ENCODE results near the gene SLC16A13.
"Not testable (repeated sequence)": the region's sequence is repeated elsewhere in the genome, so short reads cannot be mapped to it uniquely, and the experiment has no call there.

Gene SLC16A13

GRCh38 chr17:7029096-7029495 lies 6.7 kb upstream of the SLC16A13 start:
- DNase-seq (ENCODE audit: low read depth in 2 of 2, low spot score in 1 of 2), result no peak

GRCh38 chr17:7029659-7030058 lies 6.2 kb upstream of the SLC16A13 start:
- no peak for DNase-seq (ENCODE audit: low read depth in 2 of 2, low spot score in 1 of 2)

DNA sequence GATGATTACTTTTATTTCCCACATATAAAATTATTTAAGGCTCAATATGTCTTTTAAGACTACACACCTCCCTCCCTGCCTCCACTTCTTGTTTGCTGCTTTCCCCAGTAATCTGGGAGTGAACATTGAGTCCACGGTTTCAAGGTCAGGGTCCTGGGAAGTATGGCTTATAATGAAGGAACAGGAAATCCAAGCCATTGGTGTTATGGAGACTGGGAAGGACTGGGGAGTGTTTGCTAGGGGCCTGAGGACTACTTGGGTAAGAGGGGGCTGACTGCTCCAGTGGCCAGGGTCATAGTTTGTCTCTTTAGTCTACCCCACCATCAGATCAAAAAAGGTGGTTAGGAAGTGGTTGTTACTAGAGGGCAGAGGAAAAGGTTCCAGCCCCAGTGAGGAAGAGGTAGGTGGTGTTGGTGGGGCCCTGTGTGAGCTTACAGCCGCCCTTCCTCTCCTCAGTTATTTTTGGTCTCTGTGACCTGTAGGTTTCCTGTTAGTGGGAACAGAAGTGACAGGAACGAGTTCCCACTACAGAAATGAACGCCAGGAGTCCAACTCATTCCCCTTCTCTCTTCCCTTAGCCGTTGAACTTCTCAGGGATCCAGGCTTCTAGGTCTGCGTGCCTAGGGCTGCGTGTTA lies 742 bp upstream of the SLC16A13 start:
- no peak for DNase-seq (ENCODE audit: low read depth in 2 of 2, low spot score in 1 of 2)

DNA sequence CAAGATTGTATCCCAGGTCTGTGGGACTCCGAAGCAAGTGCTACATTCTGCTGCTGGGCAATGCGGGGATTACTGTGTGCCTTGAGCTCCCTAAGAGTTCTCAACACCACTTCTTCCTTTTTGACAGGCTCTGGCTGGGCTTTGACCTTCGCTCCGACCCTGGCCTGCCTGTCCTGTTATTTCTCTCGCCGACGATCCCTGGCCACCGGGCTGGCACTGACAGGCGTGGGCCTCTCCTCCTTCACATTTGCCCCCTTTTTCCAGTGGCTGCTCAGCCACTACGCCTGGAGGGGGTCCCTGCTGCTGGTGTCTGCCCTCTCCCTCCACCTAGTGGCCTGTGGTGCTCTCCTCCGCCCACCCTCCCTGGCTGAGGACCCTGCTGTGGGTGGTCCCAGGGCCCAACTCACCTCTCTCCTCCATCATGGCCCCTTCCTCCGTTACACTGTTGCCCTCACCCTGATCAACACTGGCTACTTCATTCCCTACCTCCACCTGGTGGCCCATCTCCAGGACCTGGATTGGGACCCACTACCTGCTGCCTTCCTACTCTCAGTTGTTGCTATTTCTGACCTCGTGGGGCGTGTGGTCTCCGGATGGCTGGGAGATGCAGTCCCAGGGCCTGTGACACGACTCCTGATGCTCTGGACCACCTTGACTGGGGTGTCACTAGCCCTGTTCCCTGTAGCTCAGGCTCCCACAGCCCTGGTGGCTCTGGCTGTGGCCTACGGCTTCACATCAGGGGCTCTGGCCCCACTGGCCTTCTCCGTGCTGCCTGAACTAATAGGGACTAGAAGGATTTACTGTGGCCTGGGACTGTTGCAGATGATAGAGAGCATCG lies 2.4 kb downstream of the SLC16A13 start:
- no peak for DNase-seq (ENCODE audit: low read depth in 2 of 2, low spot score in 1 of 2)

GRCh38 chr17:7039832-7040231 lies 4.0 kb downstream of the SLC16A13 start:
- DNase-seq (ENCODE audit: low read depth in 2 of 2, low spot score in 1 of 2), result no peak

- no peak for DNase-seq (ENCODE audit: low read depth in 2 of 2, low spot score in 1 of 2)
These were observed 6.0 kb downstream of the SLC16A13 start for GRCh38 chr17:7041607-7042500.

DNA sequence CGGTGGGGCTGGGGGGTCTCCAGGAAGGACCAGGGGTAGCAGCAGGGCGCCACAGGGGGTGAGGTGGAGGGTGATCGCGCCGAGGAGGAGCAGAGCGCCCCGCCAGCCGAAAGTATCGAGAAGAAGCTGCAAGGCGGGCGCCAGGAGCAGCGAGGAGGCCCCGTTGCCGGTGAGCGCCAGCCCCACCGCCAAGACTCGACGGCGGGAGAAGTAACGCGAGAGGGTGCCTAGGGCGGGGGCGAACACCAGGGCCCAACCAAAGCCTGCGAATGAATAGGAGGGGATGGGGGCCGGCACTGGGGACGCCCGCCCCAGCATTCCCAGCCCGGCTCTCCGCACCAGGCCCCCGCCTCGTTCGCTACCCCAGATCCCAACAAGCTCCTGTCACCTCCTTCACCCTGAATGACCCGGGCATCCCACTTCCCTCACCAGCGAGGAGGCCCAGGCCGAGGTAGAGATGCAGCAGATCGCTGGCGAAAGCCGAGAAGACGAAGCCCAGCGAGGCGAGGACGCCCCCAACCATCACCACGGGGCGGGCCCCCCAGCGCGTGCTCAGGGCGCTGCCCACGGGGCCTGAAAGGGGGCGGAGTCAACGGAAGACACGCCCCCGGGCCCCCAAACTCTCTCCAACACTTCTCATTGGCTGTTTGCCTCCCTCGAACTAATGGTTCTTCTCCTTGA lies 6.8 kb downstream of the SLC16A13 start:
- DNase-seq (ENCODE audit: low read depth in 2 of 2, low spot score in 1 of 2), result no peak

DNA sequence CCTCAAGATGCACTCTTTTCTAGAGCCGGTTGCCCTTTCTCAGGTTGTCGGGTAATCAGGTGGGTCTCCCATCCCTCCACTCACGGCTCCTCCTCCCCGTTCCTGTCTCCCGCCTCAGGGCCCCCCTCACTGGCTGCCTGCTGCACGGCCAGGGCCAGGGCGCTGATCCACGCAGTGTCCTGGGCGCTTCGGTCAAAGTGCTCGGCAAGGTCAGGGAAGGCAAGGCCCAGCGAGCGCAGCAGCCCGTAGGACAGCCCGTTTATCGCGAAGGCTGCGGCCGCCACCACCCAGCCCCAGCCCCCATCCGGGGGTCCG lies 7.3 kb downstream of the SLC16A13 start:
- no peak for DNase-seq (ENCODE audit: low read depth in 2 of 2, low spot score in 1 of 2)

- DNase-seq (ENCODE audit: low read depth in 2 of 2, low spot score in 1 of 2), result no peak
These were observed 7.8 kb downstream of the SLC16A13 start, which contains the start of gene SLC16A11 for GRCh38 chr17:7043497-7044198. Gene SLC16A11 (minus strand): TSS chr17:7044092. CDS start chr17:7043513, 579 bp downstream.

DNA sequence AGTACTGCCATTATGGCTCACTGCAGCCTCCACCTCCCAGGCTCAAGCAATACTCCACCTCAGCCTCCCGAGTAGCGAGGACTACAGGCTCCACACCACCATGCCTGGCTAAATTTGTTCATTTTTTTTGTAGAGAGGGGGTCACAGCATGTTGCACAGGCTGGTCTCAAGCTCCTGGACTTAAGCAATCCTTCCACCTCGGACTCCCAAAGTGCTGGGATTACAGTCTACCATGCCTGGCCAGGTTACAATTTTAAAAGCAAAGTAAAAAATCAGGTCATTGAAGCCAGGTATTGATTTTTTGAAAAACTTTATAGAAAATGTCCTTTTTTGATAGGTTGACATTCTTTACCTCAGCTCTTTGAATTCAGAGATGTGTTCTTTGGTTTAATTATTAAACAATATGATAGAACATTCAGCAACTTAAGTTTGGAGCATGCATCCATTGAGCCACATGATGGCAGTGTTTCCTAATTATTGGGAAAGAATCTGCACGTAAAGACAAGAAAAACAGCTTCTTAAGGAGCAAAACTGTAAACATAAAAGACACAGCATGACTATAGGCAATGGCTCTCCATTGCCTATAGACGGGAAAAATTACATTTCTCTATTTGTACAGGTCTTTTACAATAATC lies 9.8 kb downstream of the SLC16A13 start:
- DNase-seq (ENCODE audit: low read depth in 2 of 2, low spot score in 1 of 2), result no peak

DNA sequence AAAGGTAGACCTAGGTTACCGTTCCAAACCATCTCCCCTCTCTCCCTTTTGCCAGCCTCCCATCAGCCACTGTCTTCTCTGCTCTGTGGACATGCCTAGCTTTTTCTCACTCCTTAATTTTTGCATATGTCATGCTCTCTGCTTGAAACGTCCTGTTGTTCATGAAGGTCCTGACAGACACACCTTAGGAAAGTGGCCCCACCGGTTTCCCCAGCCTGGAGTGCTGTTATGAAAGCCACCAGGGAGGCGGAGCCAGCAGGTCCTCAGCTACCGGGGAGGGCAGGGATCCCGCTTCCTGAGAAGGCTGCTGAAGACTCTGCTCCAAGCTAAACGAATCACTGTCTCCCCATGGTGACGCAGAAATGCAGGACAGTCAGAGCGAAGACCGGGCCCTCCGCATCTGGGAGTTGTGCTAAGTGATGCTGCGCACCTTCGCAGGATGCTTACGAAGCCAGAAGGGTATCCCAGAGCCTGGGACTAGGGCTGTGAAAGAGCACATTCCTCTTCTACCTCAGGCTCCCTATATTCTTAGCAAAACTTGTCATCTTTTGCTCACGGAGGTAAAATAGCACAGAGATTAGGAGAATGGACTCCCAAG lies 10.4 kb downstream of the SLC16A13 start:
- DNase-seq (ENCODE audit: low read depth in 2 of 2, low spot score in 1 of 2), result no peak

GRCh38 chr17:7046725-7047397 lies 11.0 kb downstream of the SLC16A13 start:
- not testable (repeated sequence) for DNase-seq (ENCODE audit: low read depth in 2 of 2, low spot score in 1 of 2)

- no peak for DNase-seq (ENCODE audit: low read depth in 2 of 2, low spot score in 1 of 2)
These were observed 11.8 kb downstream of the SLC16A13 start for GRCh38 chr17:7047566-7047965.

- DNase-seq (ENCODE audit: low read depth in 2 of 2, low spot score in 1 of 2), result no peak
These were observed 13.2 kb downstream of the SLC16A13 start for GRCh38 chr17:7048968-7049367.

GRCh38 chr17:7050583-7050982 lies 14.8 kb downstream of the SLC16A13 start:
- not testable (repeated sequence) for DNase-seq (ENCODE audit: low read depth in 2 of 2, low spot score in 1 of 2)

- no peak for DNase-seq (ENCODE audit: low read depth in 2 of 2, low spot score in 1 of 2)
These were observed 20.6 kb downstream of the SLC16A13 start for GRCh38 chr17:7056386-7056785.

DNA sequence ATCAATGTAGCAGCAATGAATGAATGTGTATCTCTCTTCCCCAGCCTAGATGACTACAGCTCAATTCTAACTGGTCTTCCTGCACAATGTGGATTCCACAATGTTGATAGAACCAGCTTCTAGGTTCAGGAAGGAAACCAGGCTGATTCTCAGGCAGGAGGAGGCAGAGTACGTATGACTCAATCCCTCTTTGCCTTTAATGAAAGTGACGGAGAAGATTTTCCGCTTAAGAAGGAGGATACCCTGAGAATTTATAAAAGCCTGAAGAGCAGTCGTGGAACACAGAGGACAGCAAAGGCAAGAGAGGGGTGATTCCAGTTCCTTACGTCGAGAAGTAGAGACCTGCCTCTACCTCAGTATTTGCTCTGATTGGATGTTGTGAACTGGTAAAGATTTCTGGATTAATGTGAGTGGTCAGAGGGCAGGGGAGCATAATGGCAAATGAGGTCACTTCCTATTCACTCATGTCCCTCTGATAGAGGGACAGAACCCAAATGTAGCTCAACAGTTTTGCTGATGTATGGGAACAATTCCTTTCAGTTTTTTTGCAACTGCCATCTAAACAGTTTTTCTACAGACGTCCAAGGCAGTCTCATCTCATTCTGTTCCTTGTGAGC lies 23.1 kb downstream of the SLC16A13 start:
- no peak for DNase-seq (ENCODE audit: low read depth in 2 of 2, low spot score in 1 of 2)

- DNase-seq (ENCODE audit: low read depth in 2 of 2, low spot score in 1 of 2), result no peak
These were observed 24.5 kb downstream of the SLC16A13 start for GRCh38 chr17:7060165-7060891.
